GM18502 (cell line): ENCODE data around the gene NAA15.
"Not testable (repeated sequence)": the region's sequence is repeated elsewhere in the genome, so short reads cannot be mapped to it uniquely, and the experiment has no call there.

Source experiments
- ATAC-seq: cut with Tn5 transposase; IDR thresholded peaks from one replicate; pipeline ENCODE4 v1.9.1; 2021; ENCODE audit warnings: mild to moderate bottlenecking; ENCODE audit not compliant: unreplicated experiment, poor library complexity

Gene NAA15

GRCh38 chr4:139443661-139444060, 142.4 kb downstream of the NAA15 start:
- no peak for ATAC-seq

DNA sequence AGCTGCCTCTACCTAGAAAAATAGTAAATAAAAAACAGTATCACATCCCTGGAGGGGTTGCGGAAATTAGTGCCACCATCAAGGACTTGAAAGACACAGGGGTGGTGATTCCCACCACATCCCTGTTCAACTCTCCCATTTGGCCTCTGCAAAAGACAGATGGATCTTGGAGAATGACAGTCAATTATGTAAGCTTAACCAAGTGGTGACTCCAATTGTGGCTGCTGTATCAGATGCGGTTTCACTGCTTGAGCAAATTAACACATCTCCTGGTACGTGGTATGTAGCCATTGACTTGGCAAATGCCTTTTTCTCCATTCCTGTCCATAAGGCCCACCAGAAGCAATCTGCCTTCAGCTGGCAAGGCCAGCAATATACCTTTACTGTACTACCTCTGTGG, 143.6 kb downstream of the NAA15 start:
- not testable (repeated sequence) for ATAC-seq

DNA sequence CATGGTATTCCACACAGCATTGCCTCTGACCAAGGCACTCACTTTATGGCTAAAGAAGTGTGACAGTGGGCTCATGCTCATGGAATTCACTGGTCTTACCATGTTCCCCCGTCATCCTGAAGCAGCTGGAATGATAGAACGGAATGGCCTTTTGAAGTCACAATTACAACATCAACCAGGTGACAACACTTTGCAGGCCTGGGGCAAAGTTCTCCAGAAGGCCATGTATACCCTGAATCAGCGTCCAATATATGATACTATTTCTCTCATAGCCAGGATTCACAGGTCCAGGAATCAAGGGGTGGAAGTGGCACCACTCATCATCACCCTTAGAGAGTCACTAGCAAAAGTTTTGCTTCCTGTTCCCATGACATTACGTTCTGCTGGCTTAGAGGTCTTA, 145.8 kb downstream of the NAA15 start:
- ATAC-seq: not testable (repeated sequence)

- no peak for ATAC-seq
These were observed 149.3 kb downstream of the NAA15 start for GRCh38 chr4:139450586-139450985.

- ATAC-seq: no peak
These were observed 150.7 kb downstream of the NAA15 start for GRCh38 chr4:139451997-139452396.

- ATAC-seq: peak; percentile 57
These were observed 151.7 kb downstream of the NAA15 start for GRCh38 chr4:139453041-139453370.

DNA sequence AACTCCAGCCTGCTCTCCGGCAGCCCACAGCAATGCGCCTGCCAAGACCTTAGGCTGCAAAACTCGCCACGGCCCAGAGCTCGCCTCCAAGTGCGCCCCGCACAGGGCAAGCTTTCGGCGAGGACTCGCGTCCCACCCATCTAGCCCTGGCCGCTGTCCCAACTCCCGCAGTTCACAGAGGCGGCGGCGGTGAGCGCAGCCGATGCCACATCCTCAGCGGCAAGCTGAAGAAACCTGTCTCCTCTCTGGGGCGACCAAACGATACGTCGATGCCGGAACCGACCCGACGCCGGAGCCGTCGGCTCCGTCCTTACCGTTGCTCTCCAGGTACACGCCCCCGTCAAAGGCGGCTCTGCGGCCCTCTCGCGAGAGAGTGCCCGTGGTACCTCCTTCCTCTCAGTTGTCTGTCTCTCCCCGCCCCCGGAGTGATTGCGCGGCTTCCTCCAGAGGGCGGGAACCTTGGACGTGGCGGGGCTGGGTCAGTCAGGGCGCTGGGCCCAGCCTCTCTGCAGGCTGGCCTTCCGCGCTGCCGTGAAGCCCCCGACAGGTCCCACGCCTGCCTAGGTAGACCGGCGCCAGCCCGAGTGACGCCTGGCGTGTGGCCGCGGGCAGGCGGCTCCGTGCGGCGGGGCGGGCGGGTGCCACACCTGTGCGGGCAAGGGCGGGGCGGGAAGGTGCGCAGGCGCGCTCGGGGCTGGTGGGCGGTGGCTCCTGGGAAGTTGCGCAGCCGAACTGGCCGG, 152.2 kb downstream of the NAA15 start:
- peak; percentile 89 for ATAC-seq

DNA sequence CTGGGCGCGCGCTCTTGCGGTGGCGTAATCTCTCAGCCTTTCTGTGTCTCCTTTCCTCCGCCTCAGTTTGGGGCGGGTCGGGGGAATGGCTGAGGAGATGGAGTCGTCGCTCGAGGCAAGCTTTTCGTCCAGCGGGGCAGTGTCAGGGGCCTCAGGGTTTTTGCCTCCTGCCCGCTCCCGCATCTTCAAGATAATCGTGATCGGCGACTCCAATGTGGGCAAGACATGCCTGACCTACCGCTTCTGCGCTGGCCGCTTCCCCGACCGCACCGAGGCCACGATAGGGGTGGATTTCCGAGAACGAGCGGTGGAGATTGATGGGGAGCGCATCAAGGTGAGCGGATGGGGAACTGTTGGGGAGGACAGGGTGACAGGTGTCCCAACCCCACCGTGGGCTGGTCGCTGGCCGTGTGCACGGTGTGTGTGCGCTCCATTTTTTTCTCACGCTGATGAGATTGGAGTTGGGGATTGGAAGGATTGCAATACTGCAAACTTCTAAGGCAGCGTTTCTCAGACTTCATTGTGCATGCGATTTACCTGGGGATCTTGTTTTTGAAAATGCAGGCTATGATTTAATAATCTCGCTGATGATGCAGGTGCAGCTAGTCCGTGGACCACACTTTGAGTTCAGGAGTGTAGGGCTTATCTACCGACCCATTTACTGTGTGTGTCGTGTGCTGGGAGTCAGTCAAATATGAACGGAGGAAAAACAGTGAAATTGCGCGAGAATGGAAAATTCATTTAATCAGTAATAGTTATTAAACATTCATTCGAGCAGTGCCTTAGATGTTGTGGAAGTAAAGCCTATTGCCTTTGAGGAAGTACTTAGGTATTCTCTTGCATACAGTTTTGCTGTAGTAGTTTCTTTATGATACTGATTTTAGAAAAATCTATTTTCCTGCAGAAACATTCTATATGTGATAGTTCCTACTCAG, 153.1 kb downstream of the NAA15 start, which contains the start of gene RAB33B:
RAB33B (plus strand) TSS at position 11 of the 935 bp plus-strand sequence; CDS start at position 86, 75 bp downstream.
- peak; percentile 7 for ATAC-seq

DNA sequence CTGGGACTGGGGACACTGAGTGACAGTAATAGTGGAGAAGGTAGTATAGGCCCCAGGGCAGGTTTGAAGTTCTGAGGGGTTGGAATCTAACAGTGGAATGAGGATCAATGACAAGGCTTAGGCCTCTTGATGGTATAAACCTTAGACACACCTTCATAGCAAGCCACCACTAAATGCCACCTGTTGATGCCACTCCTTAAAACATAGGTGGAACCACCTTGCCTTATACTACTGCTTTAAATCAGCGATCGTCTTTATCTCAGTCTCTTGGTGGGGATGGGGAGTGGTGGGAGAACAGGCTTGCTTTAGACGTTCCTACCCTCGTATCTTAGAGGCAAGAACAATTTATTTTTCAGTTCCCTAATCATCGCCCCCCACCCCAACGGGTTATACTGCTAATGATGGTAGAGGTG, 153.8 kb downstream of the NAA15 start:
- no peak for ATAC-seq

DNA sequence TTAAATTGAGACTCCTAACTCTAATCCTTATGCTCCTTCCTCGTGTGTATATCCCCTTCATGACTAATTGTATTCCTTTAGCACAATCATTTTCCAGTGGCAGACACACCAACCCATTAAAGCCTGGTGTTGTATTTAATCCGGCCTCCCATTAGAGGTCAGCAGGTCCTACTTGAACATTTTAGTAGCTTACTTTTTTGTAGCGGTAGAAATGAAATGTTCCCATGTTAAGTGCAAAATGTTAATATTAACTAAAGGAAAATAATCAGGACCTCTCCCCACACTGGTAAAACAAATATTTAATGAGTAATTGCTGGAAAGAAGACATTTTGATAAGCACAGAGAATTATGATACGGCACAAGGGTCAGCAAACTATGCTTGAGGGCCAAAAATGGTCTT, 156.0 kb downstream of the NAA15 start:
- no peak for ATAC-seq

DNA sequence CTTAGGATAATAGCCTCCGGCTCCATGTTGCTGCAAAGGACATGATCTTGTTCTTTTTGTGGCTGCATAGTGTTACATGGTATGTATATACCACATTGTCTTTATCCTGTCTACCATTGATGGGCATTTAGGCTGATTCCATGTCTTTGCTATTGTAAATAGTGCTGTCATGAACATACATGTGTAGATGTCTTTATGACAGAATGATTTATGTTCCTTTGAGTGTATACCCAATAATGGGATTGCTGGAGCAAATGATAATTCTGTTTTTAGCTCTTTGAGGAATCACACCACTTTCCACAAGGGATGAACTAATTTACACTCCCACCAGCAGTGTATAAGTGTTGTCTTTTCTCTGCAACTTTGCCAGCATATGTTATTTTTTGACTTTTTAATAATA, 157.2 kb downstream of the NAA15 start:
- no peak for ATAC-seq

GRCh38 chr4:139458999-139459398, 157.7 kb downstream of the NAA15 start:
- no peak for ATAC-seq

DNA sequence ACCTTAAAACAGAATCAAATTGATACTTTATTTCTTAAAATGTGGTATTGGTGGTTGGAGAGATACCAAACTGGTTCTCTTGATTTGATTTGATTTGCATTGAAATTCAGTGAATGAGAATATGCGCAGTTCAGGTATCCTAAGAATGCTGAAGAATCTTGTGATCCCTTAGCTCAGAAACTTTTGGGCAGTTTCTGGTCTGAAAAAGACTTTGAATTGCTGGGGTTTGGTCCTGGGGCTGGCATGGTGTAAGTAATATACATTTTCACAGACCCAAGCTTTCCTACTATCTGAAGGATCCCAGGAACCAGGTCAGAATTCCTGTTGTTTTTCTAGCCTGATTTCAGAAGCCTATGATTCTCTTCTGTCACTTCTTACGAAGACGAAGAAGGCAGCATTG, 159.3 kb downstream of the NAA15 start:
- no peak for ATAC-seq

GRCh38 chr4:139461022-139461628, 159.8 kb downstream of the NAA15 start:
- ATAC-seq: no peak

DNA sequence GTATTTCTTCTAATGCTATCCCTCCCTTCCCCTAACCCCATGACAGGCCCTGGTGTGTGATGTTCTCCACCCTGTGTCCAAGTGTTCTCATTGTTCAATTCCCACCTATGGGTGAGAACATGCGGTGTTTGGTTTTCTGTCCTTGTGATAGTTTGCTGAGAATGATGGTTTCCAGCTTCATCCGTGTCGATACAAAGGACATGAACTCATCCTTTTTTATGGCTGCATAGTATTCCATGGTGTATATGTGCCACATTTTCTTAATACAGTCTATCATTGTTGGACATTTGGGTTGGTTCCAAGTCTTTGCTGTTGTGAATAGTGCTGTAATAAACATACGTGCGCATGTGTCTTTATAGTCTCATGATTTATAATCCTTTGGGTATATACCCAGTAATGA, 163.2 kb downstream of the NAA15 start:
- ATAC-seq: not testable (repeated sequence)

DNA sequence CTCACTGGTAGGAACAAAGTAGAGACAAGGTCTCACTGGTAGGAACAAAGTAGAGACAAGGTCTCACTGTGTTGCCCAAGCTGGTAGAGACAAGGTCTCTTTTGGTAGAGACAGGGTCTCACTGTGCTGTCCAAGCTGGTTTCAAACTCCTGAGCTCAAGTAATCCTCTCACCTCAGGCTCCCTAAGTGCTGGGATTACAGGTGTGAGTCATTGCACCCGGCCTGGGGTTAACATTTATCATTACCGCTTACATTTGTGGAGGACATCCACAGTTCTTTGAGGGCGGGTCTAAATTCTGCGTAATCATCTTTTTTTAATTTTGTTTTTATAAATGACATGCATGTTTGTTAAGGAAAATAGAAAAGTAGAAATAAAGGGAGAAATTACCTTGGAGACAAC, 164.6 kb downstream of the NAA15 start:
- ATAC-seq: no peak

GRCh38 chr4:139468756-139469155, 167.5 kb downstream of the NAA15 start:
- not testable (repeated sequence) for ATAC-seq

GRCh38 chr4:139469216-139469615, 167.9 kb downstream of the NAA15 start:
- no peak for ATAC-seq
